NCI-H524 (cell line): ENCODE results near the gene PEMT.
"Not testable (repeated sequence)": the region's sequence is repeated elsewhere in the genome, so short reads cannot be mapped to it uniquely, and the experiment has no call there.

Experiments
- DNase-seq, 2 experiments: peaks; one replicate each; lab custom pipeline; 2025; lab: John Stamatoyannopoulos, UW

The PEMT gene, protein sequence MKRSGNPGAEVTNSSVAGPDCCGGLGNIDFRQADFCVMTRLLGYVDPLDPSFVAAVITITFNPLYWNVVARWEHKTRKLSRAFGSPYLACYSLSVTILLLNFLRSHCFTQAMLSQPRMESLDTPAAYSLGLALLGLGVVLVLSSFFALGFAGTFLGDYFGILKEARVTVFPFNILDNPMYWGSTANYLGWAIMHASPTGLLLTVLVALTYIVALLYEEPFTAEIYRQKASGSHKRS

GRCh38 chr17:17591355-17592298 is at the start of gene PEMT:
TSS of gene PEMT (minus strand) at chr17:17591708. CDS start at chr17:17591626, 82 bp downstream.
- DNase-seq, result peak; percentile 95 to 98

- DNase-seq, result not testable (repeated sequence)
Observed at GRCh38 chr17:17639661-17640270, 48.3 kb upstream of the PEMT start.

DNA sequence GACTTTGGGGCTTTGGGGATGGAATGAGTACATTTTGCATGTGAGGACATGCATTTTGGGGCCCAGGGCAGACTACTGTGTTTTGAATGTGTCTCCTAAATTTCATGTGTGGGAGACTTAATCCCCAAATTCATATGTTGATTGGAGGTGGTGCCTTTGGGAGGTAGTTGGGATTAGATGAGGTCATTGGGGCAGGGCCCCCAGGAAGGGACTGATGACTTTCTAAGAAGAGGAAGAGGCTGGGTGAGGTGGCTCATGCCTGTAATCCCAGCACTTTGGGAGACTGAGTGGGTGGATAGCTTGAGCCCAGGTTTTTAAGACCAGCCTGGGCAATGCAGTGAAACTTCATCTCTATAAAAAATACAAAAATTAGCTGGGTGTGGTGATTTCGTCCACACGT is 47.0 kb upstream of the PEMT start:
- DNase-seq, result no peak

- no peak for DNase-seq
Observed at GRCh38 chr17:17636272-17636885, 44.9 kb upstream of the PEMT start.

- not testable (repeated sequence) for DNase-seq
Observed at GRCh38 chr17:17635537-17636271, 44.2 kb upstream of the PEMT start.

DNA sequence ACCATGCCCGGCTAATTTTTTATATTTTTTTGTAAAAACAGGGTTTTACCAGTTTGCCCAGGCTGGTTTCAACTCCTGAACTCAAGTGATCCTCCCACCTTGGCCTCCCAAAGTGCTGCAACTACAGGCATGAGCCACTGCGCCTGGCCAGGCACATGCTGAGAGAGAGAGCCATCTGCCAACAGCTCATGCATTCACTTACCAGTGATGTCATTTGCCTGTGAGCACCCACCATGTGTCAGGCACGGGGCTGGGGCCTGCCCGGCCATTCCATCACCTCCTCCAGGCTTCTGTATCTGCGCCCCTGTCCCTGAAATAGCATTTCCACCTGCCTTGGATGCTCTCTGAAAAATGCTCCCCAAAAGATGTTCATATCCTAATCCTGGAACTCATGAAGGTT is 43.6 kb upstream of the PEMT start:
- peak in 1 of 2 experiments; percentile 42 for DNase-seq

GRCh38 chr17:17633310-17633709 is 41.8 kb upstream of the PEMT start:
- no peak for DNase-seq

DNA sequence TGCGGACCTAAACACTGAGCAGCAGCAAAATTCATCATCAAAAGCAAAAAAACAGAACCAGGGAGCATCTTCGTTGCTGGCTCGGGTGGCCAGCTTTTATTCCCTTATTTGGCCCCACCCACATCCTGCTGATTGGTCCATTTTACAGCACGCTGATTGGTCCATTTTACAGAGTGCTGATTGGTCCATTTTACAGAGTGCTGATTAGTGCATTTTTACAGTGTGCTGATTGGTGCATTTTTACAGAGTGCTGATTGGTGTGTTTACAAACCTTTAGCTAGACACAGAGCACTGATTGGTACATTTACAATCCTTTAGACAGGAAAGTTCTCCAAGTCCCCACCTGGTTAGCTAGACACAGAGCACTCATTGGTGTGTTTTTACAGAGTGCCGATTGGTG is 41.2 kb upstream of the PEMT start:
- DNase-seq, result not testable (repeated sequence)

- no peak for DNase-seq
Observed at GRCh38 chr17:17628388-17629008, 37.0 kb upstream of the PEMT start.

DNA sequence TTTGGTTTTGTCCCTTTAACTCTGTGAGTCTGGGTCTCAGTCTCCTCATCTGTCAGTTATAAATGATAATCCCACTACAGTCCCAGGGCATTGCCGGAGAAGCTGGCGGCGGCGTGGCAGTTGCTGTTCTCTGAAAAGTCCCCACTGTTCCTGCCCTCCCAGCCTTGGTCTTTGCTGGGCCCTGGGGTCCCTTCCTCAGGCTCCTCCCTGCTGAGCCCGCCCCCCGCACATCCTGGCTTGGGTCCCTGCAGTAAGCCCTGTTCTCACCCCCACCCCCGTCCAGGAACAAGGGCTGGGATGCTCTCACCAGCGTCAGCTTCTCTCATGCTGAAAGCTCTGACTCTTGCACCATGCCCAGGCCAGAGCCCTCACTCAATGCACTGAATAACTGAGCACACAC is 35.3 kb upstream of the PEMT start:
- no peak for DNase-seq

GRCh38 chr17:17626151-17626805 is 34.8 kb upstream of the PEMT start:
- DNase-seq, result no peak

DNA sequence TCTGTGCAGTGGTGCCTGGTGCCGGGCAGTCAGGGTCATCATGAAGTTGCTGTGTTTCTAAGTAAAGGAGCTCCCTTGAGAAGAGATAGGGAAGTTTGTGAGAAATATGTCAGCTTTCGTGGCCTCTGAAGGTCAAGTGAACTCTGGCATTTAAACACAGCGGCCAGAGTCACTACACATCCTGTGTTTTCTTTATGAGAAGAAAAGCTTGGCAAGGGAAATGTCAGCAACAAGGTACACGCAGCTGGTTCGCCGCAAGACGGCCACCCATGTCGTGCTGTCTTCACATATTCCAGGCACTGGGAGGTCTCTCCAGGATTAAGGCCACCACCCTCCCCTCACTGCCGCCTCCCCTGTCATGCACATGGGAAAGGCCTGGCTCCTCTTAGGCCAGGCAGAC is 33.2 kb upstream of the PEMT start:
- no peak for DNase-seq

- no peak for DNase-seq
Observed at GRCh38 chr17:17623904-17624303, 32.4 kb upstream of the PEMT start.

DNA sequence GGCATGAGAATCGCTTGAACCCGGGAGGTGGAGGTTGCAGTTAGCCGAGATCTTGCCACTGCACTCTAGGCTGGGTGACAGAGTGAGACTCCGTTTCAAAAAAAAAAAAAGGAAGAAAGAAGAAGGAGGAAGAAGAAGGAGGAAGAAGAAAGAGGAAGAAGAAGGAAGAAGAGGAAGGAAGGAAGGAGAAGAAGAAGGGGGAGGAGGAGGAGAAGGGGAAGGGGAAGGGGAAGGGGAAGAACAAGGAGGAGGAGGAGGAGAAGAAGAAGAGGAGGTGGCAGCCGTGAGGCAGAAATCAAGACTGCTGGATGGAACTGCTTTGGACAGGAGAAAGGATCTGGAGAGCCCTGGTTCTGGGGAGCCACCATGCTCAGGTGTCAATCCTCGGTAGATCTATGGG is 29.7 kb upstream of the PEMT start:
- DNase-seq, result no peak

- DNase-seq, result peak; percentile 71 to 85
Observed at GRCh38 chr17:17613708-17614114, 22.2 kb upstream of the PEMT start.

DNA sequence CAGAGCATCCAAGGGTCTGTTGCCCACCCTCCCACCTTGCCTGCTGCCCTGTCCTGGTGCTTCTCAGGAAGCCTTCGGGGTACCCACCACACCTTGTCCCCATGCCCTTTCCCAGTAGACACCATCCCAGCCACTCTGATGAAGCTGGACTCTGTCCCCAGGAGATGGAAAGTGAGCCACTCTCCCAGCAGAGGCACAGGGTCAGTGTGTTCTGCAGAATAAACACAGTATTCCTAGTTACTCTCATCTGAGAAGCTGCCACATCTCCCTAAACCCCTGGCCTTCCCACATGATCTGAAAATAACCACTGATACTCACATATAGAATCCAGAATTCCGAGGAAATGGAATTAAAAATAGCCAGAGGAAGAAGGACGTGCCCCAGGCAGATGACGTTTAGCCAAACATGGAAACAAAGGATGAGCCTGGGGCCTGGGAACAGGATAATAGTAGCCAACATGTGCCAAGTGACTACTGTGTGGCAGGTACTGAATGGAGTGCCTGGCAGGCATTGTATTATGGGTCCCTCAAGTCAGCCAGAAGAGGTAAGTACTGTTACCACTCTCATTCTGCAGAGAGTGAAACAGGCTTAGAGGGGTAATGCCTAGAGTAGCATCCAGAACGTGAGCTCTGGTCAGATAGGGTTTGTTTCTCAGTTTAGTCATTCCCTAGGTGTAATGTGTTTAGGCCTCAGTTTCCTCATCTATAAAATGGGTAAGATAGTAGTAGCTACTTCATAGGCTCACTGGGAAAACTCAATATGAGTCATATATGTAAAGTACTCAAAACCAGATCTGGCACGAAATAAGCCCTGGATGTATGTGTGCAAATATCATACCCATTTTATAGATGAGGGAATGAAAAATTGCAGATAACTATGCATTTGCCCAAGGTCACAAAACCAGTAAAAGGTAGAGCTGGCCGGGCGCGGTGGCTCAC is 20.8 kb upstream of the PEMT start:
- DNase-seq, result no peak

- DNase-seq, result peak in 1 of 2 experiments; percentile 9
Observed at GRCh38 chr17:17609121-17609520, 17.6 kb upstream of the PEMT start.

- DNase-seq, result peak; percentile 73 to 75
Observed at GRCh38 chr17:17606416-17607000, 15.0 kb upstream of the PEMT start.

- DNase-seq, result no peak
Observed at GRCh38 chr17:17605729-17606088, 14.2 kb upstream of the PEMT start.
